A673 (cell line): ENCODE measurements around the gene OR13C9. TPM values are rescaled to one million over a fixed set of nuclear protein-coding genes. Genes with fewer than 3 reads are reported as not detected.

Experiments used
- BruUV-seq: library from RNA; stranded (reverse); fragments of 400-500 nt; replicated peaks from 2 replicates; lab custom pipeline; 2021; lab: Mats Ljungman, UMichigan
- CTCF ChIA-PET: fragments of 300-600 bp; sonication (Branson Sonifier 250); formaldehyde crosslinking; loops from one replicate; lab custom pipeline; 2022; ENCODE audit warnings: antibody characterized with exemption; lab: Charles Lee
- POLR2A ChIA-PET: fragments of 300-600 bp; sonication (Branson Sonifier 250); formaldehyde crosslinking; loops from one replicate; lab custom pipeline; 2022; ENCODE audit warnings: antibody characterized with exemption; ENCODE audit not compliant: low non-redundant PET; lab: Charles Lee
- DNase-seq: peaks from one replicate; pipeline ENCODE4 v3.0.0-alpha.2; 2015; ENCODE audit warnings: low spot score
- H3K27ac ChIP-seq: fragments of 200-600 bp; sonication (generic); 2 replicates; pipeline ENCODE4 v1.5.1; 2016; ENCODE audit warnings: mixed run types, low read depth, mild to moderate bottlenecking, mixed read lengths, antibody characterized with exemption, low read length; ENCODE audit not compliant: poor library complexity, severe bottlenecking
- H3K27me3 ChIP-seq: fragments of 200-600 bp; sonication (generic); replicated peaks from 2 replicates; pipeline ENCODE4 v1.6.1; 2017; ENCODE audit warnings: mixed run types, low read depth, mild to moderate bottlenecking, mixed read lengths, antibody characterized with exemption, low read length; ENCODE audit not compliant: insufficient read depth, poor library complexity
- H3K36me3 ChIP-seq: fragments of 200-600 bp; sonication (generic); 2 replicates; pipeline ENCODE4 v1.6.1; 2016; ENCODE audit warnings: mixed run types, mild to moderate bottlenecking, mixed read lengths, antibody characterized with exemption, low read length; ENCODE audit not compliant: insufficient read depth, poor library complexity, severe bottlenecking
- H3K4me1 ChIP-seq: fragments of 200-600 bp; sonication (generic); 2 replicates; pipeline ENCODE4 v1.6.1; 2017; ENCODE audit warnings: mixed run types, mild to moderate bottlenecking, mixed read lengths, antibody characterized with exemption, low read length; ENCODE audit not compliant: insufficient read depth, poor library complexity, severe bottlenecking
- H3K4me3 ChIP-seq: fragments of 200-600 bp; sonication (generic); 2 replicates; pipeline ENCODE4 v1.5.1; 2016; ENCODE audit warnings: low read depth, mixed run types, mild to moderate bottlenecking, mixed read lengths, low read length; ENCODE audit not compliant: poor library complexity, severe bottlenecking
- H3K9me3 ChIP-seq: fragments of 200-600 bp; sonication (generic); 2 replicates; pipeline ENCODE4 v1.6.1; 2016; ENCODE audit warnings: mixed run types, low read depth, mild to moderate bottlenecking, mixed read lengths, antibody characterized with exemption, low read length; ENCODE audit not compliant: poor library complexity, severe bottlenecking
- CTCF ChIP-seq: fragments of 300-800, 200-600 bp; sonication (generic); conservative IDR thresholded peaks from 2 replicates; pipeline ENCODE4 v1.5.1; 2017; ENCODE audit warnings: low read depth, mild to moderate bottlenecking, antibody characterized with exemption, low read length, moderate library complexity, mixed read lengths
- EZH2 ChIP-seq: fragments of 200-600 bp; sonication (generic); IDR thresholded peaks from 2 replicates; pipeline ENCODE4 v1.6.1; 2017; ENCODE audit warnings: borderline replicate concordance, low read depth, mild to moderate bottlenecking, mixed read lengths, antibody characterized with exemption, low read length; ENCODE audit not compliant: poor library complexity, severe bottlenecking
- intact Hi-C: fragments of 100-400 bp; cut with micrococcal nuclease; formaldehyde crosslinking; loops from one replicate; pipeline ENCODE4 v1.10.0; 2022; ENCODE audit not compliant: unreplicated experiment
- total RNA-seq: library from RNA; stranded (reverse); gene quantifications from 2 replicates; pipeline ENCODE4 v1.2.3, GENCODE V29; 2021

The OR13C9 gene
- total RNA-seq, 1 experiment from 2014 or later = not detected

- Histone ChIP-seq H3K27me3 (no peaks in the 10 kb centered on the region), H3K4me3 (no peak overlapping the region), H3K4me1 (no peaks in the 10 kb centered on the region), H3K9me3 (no peaks in the 10 kb centered on the region), H3K36me3 (no peaks in the 10 kb centered on the region), H3K27ac (no peak overlapping the region)
- CTCF ChIA-PET = no interaction called here
- TF ChIP-seq EZH2 = no peak
- no peak for TF ChIP-seq CTCF
- no TSS peak for BruUV-seq
- DNase-seq = no peak
- intact Hi-C loops = no loop called here
- POLR2A ChIA-PET = no interaction called here
Measured at GRCh38 chr9:104577263-104577662, 40.7 kb downstream of the OR13C9 start.

- H3K9me3 ChIP-seq = no peaks in the 10 kb centered on the region
- BruUV-seq = no TSS peak
- ChIA-PET POLR2A (no interaction called here), CTCF (no interaction called here)
- DNase-seq = no peak
- intact Hi-C loops = no loop called here
- H3K4me1 ChIP-seq = no peaks in the 10 kb centered on the region
- TF ChIP-seq EZH2 (no peak), CTCF (no peak)
- no peaks in the 10 kb centered on the region for H3K36me3 ChIP-seq
- H3K27ac ChIP-seq = no peak overlapping the region
- no peaks in the 10 kb centered on the region for H3K27me3 ChIP-seq
- H3K4me3 ChIP-seq = no peak overlapping the region
Measured at GRCh38 chr9:104575456-104575855, 42.5 kb downstream of the OR13C9 start.

- Histone ChIP-seq H3K9me3 (no peaks in the 10 kb centered on the region), H3K4me1 (no peaks in the 10 kb centered on the region), H3K36me3 (no peaks in the 10 kb centered on the region), H3K27ac (no peak overlapping the region), H3K27me3 (no peaks in the 10 kb centered on the region), H3K4me3 (no peak overlapping the region)
- DNase-seq = no peak
- CTCF ChIA-PET = no interaction called here
- TF ChIP-seq EZH2 = no peak
- no peak for TF ChIP-seq CTCF
- BruUV-seq = no TSS peak
- intact Hi-C loops = no loop called here
- POLR2A ChIA-PET = no interaction called here
Measured at GRCh38 chr9:104572612-104573011, 45.4 kb downstream of the OR13C9 start.
